Hematopoietic multipotent progenitor cell treated with erythropoietin and hydrocortisone succinate and interleukin-3 and kit ligand, for 8 days (in vitro differentiated cells): ENCODE results near the gene MUC21.
"Not testable (repeated sequence)": the region's sequence is repeated elsewhere in the genome, so short reads cannot be mapped to it uniquely, and the experiment has no call there.

Experiments
- DNase-seq: peaks from one replicate; pipeline ENCODE4 v3.0.0-alpha.2; 2015

The MUC21 gene

GRCh38 chr6:30970946-30971345 lies 12.6 kb upstream of the MUC21 start:
- DNase-seq = no peak

GRCh38 chr6:30972816-30973215 lies 10.7 kb upstream of the MUC21 start:
- DNase-seq = no peak

GRCh38 chr6:30974490-30975252 lies 8.8 kb upstream of the MUC21 start:
- no peak for DNase-seq

- no peak for DNase-seq
These were observed 4.4 kb upstream of the MUC21 start for GRCh38 chr6:30979141-30979540.

- no peak for DNase-seq
These were observed 3.8 kb upstream of the MUC21 start for GRCh38 chr6:30979690-30980089.

GRCh38 chr6:30981942-30982772 lies 1.4 kb upstream of the MUC21 start:
- no peak for DNase-seq

- no peak for DNase-seq
These were observed 2.0 kb downstream of the MUC21 start for GRCh38 chr6:30985490-30985889.

GRCh38 chr6:30987304-30987703 lies 3.8 kb downstream of the MUC21 start:
- no peak for DNase-seq

- peak; percentile 93 for DNase-seq
These were observed 4.8 kb downstream of the MUC21 start for GRCh38 chr6:30988209-30988825.

- no peak for DNase-seq
These were observed 7.0 kb downstream of the MUC21 start for GRCh38 chr6:30990422-30991086.

GRCh38 chr6:30991891-30992290 lies 8.4 kb downstream of the MUC21 start:
- DNase-seq = no peak

GRCh38 chr6:30997301-30997700 lies 13.8 kb downstream of the MUC21 start:
- no peak for DNase-seq

GRCh38 chr6:30998785-30999184 lies 15.3 kb downstream of the MUC21 start:
- DNase-seq = no peak

GRCh38 chr6:31000067-31000860 lies 16.7 kb downstream of the MUC21 start:
- DNase-seq = not testable (repeated sequence)

- no peak for DNase-seq
These were observed 17.9 kb downstream of the MUC21 start for GRCh38 chr6:31001281-31001888.

GRCh38 chr6:31002471-31002870 lies 19.0 kb downstream of the MUC21 start:
- DNase-seq = no peak

GRCh38 chr6:31004794-31005193 lies 21.3 kb downstream of the MUC21 start:
- no peak for DNase-seq

- DNase-seq = no peak
These were observed 21.9 kb downstream of the MUC21 start for GRCh38 chr6:31005249-31006020.

GRCh38 chr6:31007694-31008093 lies 24.2 kb downstream of the MUC21 start:
- no peak for DNase-seq

GRCh38 chr6:31008165-31008564 lies 24.6 kb downstream of the MUC21 start:
- DNase-seq = no peak

- DNase-seq = no peak
These were observed 26.2 kb downstream of the MUC21 start for GRCh38 chr6:31009731-31010130.
